ENCODE measurements around the gene ACYP2.
"Not testable (repeated sequence)": the region's sequence is repeated elsewhere in the genome, so short reads cannot be mapped to it uniquely, and the experiment has no call there.

Gene ACYP2

DNA sequence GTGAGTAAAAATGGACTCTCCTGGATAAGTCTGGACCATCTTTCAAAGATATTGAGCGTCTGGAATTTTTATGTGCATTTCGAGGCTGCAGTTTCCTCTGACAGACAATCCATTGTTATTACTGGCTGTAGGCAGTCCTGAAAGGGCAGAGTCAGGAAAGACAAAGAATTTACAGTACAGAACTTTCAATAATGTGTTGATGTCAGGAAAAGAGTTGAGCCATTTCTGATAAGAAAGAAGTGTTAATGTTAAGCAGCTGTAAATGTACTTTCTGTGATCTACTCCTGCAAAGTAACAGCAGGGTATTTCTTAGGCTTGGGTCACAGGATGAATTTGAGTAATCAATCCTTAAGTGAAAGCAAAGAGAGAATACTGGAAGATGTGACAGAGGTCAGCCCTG lies 110.8 kb downstream of the ACYP2 start:
- DNase-seq (ENCODE audit: low read depth in 2 of 2): no peak

DNA sequence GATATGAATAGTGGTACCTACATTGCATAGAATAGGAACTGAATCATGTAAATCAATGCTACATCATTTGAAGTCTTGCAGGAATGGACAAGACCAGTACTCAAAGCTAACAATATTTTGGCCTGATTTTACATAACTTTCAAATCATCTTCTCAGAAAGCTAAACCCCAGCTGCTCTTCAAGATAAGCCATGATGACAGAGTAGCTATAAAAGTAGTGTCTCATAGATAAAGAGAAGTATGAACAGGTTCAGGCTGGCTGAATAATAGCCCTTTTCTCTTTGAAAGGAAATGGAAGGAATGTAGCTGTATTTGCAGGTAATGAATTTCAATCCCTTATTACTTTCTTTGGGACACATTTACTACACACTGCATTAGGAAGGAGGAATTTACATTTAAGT lies 112.4 kb downstream of the ACYP2 start:
- DNase-seq (ENCODE audit: low read depth in 2 of 2): no peak

DNA sequence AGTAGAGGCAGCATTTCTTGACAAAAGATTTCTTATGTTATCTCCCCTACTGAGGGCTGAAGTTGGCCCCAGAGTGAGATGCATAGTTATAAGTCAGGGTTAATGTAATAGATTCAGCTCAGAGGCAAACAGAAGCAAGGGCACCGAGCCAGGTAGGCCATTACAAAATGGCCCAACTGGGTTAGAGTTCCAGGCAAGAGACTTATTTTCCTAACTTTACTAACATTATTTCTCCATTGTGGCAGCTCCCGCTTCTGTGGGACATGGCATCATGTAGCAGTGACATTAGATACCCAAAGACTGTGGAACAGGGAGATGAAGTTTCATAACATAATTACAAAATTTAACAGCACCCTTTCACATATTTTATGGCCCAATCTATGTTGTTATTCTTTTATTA lies 113.5 kb downstream of the ACYP2 start:
- no peak for DNase-seq (ENCODE audit: low read depth in 2 of 2)

DNA sequence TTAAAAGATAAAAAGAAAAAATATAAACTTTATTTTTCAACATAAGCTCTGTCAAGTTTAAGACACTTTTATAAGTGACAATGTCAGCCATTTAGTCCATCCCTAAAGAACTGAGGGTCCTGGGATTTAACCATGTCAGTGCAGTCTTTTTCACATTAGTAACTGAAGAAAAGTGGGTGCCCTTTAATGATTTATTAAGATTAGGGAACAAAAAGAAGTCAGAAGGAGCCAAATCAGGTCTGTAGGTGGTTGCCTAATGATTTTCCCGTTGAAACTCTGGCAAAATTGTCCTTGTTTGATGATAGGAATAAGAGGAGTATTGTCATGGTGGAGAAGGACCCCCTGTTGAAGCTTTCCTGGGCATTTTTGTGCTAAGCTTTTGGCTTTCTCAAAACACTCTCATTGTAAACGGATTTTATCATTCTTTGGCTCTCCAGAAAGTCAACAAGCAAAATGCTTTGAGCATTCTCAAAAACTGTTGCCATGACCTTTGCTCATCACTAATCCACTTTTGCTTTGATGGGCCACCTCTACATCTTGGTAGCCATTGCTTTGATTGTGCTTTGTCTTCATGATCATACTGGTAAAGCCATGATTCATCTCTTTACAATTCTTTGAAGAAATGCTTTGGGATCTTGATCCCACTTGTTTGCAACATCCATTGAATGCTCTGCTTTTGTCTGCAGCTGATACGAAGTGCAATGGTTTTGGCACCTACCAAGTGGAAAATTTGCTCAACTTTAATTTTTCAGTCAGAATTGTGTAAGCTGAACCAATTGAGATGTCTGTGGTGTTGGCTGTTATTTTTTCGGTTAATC lies 118.6 kb downstream of the ACYP2 start:
- DNase-seq (ENCODE audit: low read depth in 2 of 2): no peak

DNA sequence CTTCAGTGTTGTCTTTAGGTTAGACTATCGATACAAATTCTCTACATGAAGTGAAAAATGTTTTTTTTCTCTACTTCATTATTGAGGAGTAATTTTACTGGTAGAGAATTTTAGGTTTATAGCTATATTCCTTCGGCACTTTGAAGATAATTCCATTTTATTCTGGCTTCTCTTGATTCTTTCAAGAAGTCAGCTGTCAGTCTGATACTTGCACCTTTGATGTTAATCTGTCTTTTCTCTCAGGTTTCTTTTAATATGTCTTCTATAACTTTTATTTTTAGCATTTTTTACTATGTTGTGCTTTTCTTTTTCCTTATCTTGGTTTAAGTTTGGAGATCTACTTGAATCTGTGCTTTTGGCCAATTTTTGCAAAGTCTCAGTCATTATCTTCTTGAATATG lies 122.0 kb downstream of the ACYP2 start:
- no peak for DNase-seq (ENCODE audit: low read depth in 2 of 2)

DNA sequence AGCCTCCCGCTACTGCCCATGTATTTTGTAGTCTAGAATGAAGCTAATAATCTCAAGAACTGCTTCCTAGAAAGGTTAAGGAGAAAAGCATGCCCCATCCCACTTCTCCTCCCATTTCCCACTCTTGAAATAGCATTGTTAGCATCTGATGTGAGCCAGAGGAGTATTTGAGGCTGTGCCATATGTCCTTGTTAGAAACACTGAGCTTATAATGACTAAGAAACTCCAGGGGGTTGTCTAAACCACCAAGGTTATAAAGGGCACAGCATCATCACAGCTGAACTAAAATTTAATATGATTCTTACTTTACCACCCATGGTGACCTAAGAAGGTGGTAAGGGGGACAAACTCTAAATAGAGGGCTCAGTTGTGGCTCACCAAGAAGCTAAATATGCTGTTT lies 124.0 kb downstream of the ACYP2 start:
- no peak for DNase-seq (ENCODE audit: low read depth in 2 of 2)

DNA sequence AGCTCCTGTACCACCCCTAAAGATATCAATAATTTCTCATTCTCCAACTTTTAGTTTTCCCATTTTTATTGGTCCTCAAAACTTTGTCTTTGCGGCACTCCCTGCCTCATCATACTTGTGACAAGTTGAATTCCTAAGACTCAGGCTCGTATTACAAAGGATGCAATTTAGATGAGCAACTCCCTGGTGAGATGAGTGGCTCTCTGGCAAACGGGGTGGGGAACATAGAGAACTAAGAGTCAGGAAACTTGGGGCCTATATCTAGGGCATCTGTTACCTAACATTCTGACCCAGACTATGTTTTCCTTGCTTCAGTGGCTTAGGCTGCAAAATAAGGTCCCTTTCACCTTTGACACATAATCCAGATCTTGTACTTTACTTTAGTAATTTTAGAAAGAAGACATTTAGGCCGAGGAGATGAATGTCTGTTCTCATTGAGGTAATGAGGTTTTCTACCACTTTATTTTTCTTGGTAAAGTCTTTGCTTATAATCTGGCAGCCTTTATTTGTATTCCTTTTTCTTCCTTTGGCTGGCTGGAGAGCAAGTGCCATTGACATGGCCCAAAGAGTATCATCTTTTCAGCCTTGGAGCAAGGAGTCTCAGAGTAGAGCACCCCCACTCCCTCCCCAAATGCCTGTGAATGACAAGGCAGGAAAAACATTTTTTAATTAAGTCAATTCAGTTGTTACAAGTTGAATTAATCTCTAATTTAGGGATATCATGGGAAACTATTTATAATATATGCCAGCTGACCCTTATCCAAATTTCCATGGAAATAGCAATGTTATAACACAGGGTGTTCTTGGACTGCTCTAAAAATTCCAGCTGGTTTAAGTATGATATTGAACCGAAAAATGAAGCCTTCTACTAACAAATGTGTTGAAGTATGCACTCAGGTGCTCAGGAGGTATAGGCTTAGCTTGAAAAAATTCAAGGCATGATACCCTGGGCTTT lies 125.4 kb downstream of the ACYP2 start:
- DNase-seq (ENCODE audit: low read depth in 2 of 2): no peak

DNA sequence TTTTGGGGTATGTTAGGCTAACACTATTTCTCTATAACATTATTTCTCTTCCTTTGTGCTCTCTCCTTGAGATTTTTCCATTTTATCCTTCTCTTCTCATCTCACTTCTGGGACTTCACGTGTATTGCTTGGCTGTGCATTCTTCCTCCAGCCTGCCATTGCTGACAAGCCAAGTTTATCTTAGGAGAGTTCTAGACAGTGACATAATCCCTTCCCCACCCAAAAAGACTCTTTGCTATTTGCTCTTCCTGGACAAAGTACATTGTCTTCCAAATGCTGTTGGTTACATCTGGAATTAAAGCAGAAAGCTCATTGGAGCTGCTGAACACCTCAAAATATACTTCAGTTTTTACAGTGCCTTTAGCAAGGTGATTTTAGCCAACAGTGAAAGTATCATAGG lies 131.7 kb downstream of the ACYP2 start:
- no peak for DNase-seq (ENCODE audit: low read depth in 2 of 2)

DNA sequence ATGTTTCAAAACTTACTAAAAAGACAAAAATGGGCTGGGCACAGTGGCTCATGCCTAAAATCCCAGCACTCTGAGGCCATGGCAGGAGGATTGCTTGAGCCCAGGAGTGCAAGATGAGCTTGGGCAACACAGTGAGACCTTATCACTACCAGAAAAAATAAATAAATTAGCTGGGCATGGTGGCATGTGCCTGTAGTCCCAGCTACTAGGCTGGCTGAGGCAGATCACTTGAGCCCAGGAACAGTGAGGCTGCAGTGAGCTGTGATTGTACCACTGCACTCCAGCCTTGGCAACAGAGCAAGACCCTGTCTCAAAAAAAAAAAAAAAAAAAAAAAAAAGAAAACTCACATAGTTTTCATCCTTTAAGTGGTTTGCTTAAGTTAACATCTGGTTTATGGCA lies 134.2 kb downstream of the ACYP2 start:
- no peak for DNase-seq (ENCODE audit: low read depth in 2 of 2)

DNA sequence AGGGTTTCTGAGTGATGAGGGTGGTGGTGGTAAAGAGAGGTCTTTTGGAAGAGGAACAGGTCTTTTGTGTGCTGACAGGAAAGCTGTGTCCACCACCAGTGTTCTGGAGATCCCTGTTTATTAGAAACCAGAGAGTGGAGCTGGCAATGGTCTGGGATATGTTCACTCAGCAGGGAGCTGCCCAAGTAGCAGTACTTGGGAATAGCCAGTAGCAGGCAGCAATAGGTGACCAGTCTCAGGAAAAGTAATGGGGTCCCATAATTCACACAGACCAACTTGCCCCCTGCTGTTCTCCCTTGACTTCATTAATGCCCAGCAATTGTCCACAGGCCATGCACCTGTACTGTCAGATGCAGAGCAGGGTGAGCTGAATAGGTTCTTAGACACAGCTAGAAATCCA lies 138.8 kb downstream of the ACYP2 start:
- DNase-seq (ENCODE audit: low read depth in 2 of 2): no peak

DNA sequence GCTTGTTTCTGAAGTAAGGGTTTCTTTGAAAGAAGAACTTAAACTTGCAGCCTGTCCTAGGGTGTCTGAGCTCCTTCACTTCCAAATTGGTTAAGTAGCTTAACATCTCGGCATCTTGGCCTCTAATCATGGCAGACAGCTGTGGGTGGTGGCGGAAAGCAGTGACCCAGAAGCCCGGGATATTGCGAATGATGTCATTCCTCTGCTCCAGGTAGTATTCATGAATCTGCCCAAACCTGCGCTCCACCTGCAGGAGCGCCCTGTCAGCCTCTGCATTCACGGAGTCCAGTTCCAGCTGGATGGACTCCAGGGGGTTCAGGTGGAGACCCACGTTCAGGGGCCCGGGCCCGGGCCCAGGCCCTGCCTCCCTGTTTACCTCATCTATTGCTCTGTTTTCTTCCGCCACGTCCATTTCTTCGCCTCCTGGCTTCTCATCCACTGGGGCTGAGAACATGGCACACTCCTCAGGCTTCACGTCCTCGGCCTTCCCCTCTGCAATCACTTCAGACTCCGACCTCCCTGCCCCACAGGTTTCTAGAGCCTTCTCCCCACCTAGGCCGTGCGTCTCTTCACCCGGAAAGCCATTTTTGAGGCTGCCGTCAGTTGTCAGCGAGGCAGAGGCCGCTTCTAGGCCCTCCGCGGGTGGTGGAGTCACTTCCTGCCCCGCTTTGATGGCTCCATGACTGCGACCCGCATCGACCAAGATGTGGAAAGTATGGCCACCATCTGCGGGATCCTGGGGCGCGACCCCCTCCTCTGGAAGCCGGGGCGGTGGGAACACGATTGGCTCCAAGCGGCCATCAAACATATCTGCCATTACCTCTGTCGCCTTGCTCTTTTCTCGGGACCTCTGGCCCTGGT lies 140.0 kb downstream of the ACYP2 start:
- DNase-seq (ENCODE audit: low read depth in 2 of 2): no peak

DNA sequence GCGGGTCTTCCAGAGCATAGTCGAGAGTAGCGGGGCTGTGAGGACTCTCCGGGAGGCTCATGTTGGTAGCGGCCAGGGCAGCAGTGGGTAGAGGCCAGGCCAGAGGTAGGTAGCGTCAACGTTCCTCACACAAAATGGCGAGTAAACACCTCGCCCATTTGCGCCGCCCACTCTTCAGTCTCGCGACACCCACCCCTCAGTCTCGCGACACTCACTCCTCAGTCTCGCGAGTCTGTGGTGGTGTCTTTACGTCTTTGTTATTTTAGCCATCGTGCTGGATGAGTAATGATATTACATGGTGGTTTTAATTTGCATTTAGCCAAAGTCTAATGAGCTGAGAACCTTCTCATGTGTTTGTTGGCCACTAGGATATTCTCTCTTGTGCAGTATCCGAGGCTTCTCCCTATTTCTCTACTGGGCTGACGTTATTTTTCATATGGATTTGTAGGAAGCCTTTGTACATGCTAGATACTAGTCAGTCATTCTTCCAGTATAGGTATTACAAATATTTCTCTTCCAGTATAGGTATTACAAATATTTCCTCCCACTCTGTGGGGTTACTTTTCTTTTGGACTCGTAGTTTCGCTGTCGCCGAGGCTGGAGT lies 140.8 kb downstream of the ACYP2 start, which contains the start of gene TSPYL6:
TSPYL6 (minus strand) TSS at position 139 of the 604 bp plus-strand sequence; CDS start at position 61, 78 bp downstream.
- no peak for DNase-seq (ENCODE audit: low read depth in 2 of 2)

DNA sequence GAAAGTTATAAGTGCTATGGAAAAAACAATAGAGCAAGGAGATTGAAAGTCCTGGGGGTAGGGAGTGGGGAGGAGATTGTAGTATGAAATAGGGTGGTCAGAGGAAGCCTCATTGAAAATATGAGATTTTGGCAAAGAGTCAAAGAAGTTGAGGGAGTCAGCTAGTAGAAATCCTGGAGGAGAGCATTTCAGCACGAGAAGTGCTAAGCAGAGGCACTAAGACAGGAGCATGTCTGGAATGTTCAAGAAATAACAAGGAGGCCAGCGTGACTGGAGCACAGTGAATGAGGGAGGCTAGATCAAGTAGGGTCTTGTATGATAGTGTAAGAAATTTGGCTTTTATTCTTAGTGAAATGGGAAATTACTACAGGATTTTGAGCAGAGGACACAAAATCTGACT lies 142.8 kb downstream of the ACYP2 start:
- DNase-seq (ENCODE audit: low read depth in 2 of 2): no peak

DNA sequence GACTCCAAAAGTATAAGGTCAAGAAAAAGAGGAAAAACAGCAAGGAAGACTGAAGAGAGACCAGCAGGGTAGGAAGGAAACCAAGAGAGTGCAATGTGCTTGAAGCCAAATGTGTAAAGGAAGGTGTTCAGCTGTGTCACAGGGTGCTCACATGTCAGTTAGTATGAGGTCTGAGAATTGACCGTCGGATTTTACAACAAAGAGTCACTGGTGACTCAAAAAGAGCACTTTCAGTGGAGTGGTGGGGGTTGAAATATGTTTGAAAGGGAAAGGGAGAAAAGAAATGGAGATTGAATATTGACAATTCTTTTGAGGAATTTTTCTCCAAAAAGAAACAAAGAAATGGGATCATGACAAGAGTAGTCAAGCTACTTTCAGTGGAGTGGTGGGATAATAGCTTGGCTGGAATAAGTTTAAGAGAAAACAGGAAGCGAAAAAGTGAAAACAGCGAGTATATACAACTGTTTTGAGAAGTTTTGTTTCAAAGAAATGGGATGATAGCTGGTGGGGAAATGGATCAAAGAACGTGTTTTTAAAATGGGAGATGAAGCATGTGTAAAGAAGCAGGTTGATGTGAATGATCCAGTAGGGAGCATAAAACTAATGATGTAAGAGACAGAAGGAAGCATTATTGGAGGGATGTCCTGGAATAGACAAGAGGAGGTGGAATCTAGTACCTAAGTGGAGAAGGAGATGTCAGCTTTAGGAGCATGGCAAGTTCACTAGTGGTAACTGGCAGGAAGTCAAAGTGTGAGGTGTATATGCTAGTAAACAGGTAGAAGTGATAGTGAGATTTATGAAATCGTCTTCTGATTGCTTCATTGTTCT lies 144.2 kb downstream of the ACYP2 start:
- DNase-seq (ENCODE audit: low read depth in 2 of 2): no peak

DNA sequence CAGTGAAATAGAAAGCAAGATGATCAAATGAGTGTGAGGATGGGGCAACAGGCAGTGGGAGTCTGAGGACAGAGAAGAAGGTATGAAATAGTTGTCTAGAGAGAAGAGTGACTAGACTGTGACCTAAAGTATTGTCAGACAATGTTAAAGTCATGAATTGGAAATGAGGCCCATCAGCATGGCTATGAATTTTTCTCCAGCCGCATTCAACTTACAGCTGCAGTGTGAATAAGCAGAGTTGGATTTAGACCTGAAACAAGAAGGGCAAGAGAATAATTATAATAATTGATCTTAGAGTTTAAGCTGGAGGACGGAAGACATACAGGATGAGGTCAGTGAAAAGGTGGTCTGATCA lies 144.8 kb downstream of the ACYP2 start:
- DNase-seq (ENCODE audit: low read depth in 2 of 2): no peak

DNA sequence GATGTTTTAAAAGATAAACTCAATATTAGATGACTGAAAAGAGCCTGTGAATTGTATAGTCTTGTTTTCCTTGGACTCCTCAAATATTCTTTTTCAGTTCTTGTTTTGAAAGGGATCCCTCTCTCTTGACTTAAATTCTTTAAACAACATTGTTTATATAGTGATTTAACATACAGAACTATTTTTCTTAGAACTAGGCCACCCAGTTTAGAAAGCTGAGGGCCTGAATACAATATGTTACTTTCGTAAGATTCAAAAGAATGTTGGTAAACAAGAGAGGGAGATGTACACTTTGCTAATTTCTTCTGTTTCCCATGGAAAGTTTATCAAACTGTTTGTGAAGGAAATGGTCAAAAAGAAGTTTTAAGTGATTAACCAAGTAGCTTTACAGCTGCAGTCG lies 146.1 kb downstream of the ACYP2 start:
- DNase-seq (ENCODE audit: low read depth in 2 of 2): no peak

DNA sequence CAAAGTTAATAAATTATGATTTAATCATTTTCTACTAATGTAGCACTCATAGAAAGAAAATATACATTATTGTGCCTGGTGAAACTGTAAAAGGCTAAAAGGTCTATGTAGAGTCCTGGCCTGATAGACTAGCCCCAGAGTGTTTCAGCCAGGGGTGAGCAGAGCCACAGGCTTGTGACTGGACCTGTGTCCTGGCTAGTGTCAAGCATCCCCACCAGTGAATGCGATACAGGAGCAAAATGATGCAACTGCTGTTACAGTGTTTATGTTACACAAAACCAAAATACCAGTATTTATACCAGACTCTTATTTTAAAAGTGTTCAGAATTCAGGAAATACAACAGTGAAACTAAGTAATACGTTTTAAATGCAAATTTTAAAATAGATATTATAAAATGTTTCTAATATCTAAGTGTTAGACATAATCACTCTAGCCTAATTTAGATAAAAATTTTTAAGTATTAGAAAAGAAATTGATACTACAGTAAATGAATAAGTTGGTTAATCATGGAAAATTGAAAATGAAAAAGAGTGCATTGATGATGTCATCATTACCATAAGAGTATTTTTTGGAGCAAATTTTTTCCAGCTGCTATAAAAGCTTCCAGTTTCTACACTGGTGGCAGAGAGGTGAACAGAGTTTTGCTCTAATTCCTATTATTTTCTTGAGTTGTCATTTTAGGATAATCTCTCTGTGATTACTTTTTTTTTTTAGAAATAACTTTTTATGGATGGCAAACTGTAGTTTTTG lies 146.8 kb downstream of the ACYP2 start:
- no peak for DNase-seq (ENCODE audit: low read depth in 2 of 2)

DNA sequence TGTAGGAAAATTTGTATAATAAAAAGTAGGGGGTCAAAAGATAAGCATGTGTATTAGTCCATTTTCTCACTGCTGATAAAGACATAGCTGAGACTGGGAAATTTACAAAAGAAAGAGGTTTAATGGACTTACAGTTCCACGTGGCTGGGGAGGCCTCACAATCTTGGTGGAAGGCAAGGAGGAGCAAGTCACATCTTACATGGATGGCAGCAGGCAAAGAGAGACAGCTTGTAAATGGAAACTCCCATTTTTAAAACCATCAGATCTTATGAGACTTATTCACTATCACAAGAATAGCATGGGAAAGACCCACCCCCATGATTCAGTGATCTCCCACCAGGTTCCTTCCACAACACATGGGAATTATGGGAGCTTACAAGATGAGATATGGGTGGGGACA lies 149.7 kb downstream of the ACYP2 start:
- not testable (repeated sequence) for DNase-seq (ENCODE audit: low read depth in 2 of 2)

DNA sequence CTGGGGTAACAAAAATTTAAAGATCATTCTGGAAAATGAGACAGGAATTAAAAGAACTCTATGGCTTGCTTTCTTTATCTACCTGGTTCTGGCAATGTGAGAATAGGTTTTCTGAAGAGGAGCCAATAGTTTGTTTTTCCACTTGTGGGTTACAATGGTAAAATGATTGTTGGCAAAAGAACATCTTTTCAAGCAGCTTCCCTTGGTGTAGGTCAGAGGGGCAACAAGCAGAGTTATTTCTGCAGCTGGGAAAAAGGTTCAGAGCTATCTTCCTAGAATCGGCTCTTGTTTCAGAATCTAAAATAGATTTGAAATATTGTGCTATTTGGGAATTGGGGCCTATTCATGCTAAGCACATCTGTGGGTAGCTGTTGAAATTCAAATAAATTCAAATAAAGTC lies 152.2 kb downstream of the ACYP2 start:
- no peak for DNase-seq (ENCODE audit: low read depth in 2 of 2)

DNA sequence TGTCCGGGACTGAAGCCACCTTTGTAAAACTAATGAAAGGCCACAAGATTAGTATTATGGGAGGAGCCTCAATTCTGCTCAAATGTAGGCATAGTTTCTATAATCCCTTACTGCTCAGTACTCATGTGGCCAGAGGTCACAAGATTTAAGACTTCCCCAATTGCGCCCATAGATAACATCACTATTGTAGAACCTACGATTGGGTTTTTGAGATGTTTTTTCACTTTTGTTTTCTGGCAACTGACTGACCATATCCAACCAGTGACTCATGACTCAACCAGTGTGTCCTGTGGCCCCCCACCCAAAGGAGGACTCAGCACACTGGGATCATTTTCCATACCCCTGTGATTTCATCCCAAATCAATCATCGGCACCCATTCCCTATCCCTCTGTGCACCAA lies 155.8 kb downstream of the ACYP2 start:
- no peak for DNase-seq (ENCODE audit: low read depth in 2 of 2)
